ENCODE data around the gene DCDC2C.

DNA sequence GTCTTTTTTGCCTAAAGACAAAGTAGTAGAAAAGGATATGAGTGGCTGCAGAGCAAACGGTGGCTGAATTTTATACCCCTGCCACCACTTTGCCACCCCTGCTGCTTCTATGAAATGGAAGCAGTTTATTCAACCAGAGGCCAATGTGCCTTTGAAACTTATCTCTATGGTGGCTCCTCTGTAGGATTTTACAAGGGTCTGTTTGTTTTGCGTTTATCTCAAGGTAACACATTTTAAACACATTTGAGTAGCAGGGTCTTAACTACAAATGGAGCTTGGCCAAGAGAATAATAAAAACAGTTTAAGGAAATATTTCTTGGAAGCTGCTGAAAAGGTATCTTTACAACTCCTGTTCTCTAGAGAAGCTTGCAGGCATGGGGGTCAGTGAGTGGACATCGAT, 39.3 kb upstream of the DCDC2C start:
- TF ChIP-seq, protein P1, sequence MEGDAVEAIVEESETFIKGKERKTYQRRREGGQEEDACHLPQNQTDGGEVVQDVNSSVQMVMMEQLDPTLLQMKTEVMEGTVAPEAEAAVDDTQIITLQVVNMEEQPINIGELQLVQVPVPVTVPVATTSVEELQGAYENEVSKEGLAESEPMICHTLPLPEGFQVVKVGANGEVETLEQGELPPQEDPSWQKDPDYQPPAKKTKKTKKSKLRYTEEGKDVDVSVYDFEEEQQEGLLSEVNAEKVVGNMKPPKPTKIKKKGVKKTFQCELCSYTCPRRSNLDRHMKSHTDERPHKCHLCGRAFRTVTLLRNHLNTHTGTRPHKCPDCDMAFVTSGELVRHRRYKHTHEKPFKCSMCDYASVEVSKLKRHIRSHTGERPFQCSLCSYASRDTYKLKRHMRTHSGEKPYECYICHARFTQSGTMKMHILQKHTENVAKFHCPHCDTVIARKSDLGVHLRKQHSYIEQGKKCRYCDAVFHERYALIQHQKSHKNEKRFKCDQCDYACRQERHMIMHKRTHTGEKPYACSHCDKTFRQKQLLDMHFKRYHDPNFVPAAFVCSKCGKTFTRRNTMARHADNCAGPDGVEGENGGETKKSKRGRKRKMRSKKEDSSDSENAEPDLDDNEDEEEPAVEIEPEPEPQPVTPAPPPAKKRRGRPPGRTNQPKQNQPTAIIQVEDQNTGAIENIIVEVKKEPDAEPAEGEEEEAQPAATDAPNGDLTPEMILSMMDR (IDR thresholded peaks at IDR 0.05 in 8 of 11, conservative IDR thresholded peaks at IDR 0.05 in 3 of 11) = no peak
- TF ChIP-seq POLR2AphosphoS5 (IDR thresholded peaks at IDR 0.05) = no peak
- TF ChIP-seq POLR2A (IDR thresholded peaks at IDR 0.05) = no peak

Measured in spleen (tissue), 7 donors.